Hematopoietic multipotent progenitor cell treated with erythropoietin and hydrocortisone succinate and interleukin-3 and kit ligand, for 4 days (in vitro differentiated cells): Measurements from ENCODE around the gene RSL24D1.

Experiments used
- DNase-seq: peaks from one replicate; pipeline ENCODE4 v3.0.0-alpha.2; 2015

RSL24D1 gene

DNA sequence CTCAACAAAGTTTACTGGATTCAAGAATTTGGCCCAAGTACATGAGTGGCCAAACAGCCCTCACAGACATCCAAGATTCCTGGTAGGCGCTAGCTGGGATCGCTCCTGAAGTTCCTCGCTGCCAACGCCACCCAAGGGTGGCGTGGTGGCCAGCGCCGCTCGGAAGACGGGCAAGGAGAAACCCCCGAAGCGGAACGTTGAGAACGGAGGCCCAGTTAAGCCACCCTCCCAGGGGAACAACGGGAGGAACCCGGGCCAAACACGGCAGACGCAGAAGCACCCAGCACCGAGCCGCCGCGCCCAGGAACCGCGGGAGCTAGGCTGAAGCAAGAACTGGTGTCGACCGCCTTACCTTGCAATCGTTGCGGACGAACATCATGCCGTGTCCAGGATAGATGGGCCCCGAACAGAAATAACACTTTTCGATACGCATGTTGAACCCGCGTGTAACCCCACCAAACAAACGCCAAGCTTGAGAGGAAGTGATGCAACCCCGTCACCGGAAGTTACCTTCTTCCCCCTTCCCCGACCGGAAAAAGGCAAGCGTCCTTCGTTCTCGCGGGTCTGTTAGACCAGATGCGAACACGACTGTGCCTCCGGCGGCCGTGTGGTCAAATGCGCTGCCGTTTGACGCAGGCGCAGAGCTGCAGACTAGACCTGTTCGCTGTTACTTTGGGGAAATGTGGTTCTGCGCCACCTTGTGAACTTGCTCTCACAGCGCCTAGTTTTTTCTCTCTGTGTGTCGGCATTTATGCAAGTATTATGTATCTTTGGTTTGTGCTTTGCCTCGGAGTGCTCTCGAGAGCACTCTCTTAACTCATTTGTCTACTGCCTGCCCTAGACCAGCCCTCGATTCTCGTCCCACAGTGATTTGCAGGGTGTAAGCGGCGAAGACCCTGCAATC lies at the start of gene RSL24D1:
Gene RSL24D1, minus strand, starts transcription at position 484 of the 904 bp plus-strand sequence. Its CDS starts 51 bp downstream, at position 433.
- DNase-seq = peak; percentile 99

DNA sequence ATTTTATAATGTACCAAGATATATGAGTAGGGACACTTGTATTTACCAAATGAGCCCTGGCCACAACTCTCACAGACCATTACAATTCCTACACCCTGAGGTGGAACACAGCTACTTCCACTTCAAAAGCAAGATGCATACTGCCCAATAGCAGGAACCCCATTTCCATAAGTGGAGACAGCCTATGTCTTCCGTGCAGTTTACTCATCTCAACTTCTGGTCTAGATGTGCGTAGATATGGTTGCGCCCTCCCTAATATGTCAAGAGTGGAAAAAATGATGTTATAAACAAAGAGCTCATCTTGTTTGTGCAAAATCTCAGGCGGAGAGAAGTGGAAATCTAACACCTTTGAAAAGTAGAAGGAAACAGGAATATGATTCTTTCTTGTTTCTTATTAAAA lies 48.3 kb upstream of the RSL24D1 start:
- no peak for DNase-seq

DNA sequence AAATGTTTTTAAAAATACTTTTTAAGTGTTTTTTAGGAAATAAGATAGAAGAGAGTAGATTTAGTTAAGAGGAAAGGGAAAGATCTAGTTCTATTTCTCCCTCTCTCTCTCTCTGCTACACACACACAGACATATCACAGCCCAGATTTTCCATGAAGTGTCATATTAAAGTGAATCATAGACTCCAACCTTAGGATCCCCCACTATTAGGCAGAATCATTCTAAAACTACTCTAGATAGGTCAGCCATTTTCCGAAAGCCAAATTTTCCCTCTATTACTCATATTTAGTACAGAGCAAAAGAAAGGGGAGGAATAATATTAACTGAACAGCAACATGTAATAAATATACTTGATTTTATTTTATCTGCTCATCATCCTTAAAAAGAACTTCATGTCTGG lies 45.1 kb upstream of the RSL24D1 start:
- no peak for DNase-seq

DNA sequence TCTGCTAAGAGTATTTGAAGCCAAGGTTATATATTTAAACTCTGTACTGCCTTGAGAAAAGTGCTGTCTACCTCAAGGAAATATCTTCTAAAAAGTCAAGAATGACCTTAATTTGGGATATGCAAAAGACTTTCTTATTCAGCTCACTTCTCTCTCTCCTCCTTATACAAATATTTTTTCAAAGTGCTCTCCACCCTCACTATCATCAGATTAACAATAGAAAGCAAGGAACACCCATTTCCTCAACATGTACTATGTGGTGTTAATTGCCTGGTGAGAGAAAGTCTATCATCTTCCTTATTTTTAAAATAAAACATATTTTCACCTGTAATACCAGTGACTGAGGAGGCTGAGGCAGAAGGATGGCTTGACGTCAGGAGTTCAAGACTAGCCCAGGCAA lies 44.4 kb upstream of the RSL24D1 start:
- peak; percentile 33 for DNase-seq

- no peak for DNase-seq
These were observed 43.5 kb upstream of the RSL24D1 start for GRCh38 chr15:55240125-55240760.

GRCh38 chr15:55239440-55240124 lies 42.8 kb upstream of the RSL24D1 start:
- DNase-seq = peak; percentile 52

DNA sequence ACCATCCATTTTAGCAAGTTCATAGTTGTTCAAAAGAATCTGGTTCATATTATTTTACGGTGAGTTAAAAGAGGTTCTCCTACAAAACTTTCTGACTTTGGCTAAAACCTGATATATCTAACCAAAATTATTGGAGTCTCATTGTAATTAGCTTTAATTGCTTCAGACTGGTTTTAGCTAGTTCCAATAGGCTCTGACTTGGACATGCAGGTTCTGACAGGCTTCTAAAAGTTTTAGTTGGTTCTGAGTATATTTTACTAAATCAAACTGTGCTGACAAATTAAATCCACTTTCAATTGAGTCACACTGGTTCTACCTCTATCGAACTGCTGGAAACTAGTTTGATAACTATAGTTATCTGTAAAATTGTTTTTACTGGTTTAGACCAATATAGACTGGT lies 42.1 kb upstream of the RSL24D1 start:
- DNase-seq = no peak

- peak; percentile 75 for DNase-seq
These were observed 40.7 kb upstream of the RSL24D1 start for GRCh38 chr15:55237219-55238130.

DNA sequence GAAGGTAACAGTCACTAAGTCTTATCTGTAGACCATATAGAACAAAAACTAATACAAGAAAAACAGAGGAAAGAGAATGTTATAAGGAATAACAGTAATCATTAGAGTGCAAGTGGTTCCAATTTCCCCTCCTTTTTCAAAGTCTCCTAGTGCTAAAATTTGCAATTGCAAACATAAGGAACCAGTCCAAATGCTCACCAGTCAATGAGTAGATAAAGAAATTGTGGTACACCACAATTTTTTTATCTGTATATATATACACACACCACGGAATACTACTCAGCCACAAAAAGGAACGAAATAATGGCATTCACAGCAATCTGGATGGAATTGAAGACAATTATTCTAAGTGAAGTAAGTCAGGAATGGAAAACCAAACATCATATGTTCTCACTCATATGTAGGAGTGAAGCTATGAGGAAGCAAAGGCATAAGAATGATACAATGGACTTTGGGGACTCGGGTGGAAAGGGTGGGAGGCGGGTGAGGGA lies 38.9 kb upstream of the RSL24D1 start:
- peak; percentile 59 for DNase-seq

DNA sequence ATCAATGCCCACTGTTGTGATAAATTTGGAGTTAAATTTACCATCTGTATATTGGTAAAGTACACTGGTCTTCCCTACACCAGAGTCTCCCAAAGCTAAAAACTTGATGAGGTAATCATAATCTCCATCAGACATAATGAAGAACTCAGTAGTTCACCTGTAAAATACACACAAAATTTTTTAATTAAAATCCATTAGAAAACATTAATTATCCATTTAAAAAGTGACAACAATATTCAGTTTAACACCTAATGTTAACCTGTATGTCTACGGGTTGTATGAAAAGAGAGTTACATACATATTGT lies 38.0 kb upstream of the RSL24D1 start:
- DNase-seq = no peak

DNA sequence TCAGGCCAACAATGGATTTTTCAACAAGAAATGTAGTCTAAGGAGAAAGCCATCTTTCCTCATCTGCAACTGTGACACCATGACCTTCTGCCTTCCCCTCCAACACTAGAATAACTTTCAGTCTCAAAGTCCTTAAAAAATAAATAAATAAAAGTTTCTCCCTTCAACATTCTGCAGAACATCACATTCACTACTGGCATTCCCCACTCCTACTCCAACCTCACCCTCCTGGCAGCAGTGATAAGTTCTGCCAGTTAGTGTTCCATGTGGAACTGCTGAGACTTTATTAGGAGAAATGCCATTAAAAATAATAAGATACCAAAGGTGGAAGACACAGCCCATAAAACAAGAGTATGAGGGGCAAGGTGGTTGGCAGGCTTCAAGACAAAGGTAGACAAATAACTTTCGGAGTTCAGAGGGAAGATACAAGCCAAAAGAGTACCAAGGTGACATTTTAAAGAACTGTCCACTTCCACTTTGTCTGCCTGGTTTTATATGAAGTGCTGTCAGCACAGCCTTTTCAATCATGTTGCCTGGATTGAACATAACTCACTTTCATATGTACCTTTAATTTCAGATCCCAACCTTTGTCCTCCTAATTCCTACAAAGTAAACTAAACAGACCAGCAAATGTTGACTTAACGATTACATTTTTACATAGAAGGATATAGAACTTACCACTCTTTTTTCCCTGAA lies 37.5 kb upstream of the RSL24D1 start:
- no peak for DNase-seq

GRCh38 chr15:55231455-55231854 lies 34.7 kb upstream of the RSL24D1 start:
- DNase-seq = no peak

- no peak for DNase-seq
These were observed 34.2 kb upstream of the RSL24D1 start for GRCh38 chr15:55230953-55231352.

GRCh38 chr15:55230051-55230670 lies 33.4 kb upstream of the RSL24D1 start:
- DNase-seq = no peak

DNA sequence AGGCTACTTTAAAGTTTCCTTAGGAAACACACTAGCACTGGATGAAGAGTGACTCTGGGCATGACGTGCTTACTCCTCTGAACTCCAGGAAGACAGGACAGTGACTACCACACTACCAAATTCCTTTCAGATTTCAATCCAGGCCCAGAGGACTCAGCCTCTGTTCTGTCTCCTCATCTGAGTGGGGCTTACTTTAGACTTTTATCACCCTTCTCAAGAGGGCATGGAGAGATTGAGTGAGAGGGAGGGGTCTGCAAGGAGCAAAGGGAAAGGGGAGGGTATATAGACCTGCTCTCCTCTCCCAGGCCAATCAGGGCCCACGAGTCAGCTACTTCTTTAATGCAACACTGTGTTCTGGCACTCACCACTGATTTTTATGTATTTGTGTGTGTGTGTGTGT lies 29.4 kb upstream of the RSL24D1 start:
- DNase-seq = no peak

DNA sequence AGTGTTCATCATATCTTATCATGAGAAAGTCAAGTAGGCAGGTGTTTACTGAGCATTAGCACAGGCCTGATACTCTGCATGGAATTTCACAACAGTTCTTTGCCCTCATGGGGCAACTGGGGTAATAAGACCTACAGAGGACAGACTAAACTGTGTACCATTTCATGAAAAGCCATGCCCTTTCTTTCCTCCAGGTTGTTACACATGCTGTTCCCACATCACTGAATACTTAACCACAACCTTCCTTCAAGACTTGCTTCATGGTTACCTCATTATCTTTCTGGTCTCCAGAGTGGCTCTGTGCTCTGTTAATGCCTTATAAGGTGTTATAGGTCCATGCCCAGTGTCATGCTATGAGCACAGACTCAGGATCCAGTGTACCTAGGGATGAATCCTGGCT lies 28.2 kb upstream of the RSL24D1 start:
- DNase-seq = peak; percentile 80

GRCh38 chr15:55222588-55222987 lies 25.8 kb upstream of the RSL24D1 start:
- DNase-seq = peak; percentile 83

GRCh38 chr15:55221090-55222011 lies 24.6 kb upstream of the RSL24D1 start:
- DNase-seq = peak; percentile 87

- DNase-seq = no peak
These were observed 23.9 kb upstream of the RSL24D1 start for GRCh38 chr15:55220606-55221005.

- DNase-seq = no peak
These were observed 21.3 kb upstream of the RSL24D1 start for GRCh38 chr15:55218056-55218455.
